GM18526 (cell line): ENCODE data around the gene PITPNM2.

Experiments used
- POLR2A ChIP-seq: IDR thresholded peaks from 3 replicates; pipeline ENCODE4 v1.6.1; 2011; ENCODE audit not compliant: insufficient read length; ENCODE audit errors: extremely low read depth

The PITPNM2 gene

GRCh38 chr12:123149501-123150274 is 1.2 kb downstream of the PITPNM2 start:
- TF ChIP-seq POLR2A = no peak

DNA sequence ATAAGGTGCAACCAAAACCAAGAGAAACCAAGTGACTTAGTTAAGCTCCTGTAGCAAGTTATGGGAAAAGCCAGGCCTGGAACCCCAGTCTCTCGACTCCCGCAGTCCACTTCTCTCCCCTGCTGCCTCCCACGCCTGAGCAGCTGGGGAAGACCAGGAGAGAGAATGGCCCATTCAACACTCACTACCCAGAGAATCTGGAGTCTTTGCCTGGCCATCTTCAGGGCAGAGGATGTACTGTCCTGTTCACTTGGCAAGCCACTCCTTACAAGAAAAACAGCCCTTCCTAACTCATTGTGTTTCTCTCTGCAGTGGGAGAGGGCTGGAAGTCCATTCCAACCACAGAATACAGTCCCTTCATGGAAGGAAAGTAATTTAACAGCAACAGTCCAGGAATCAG is 1.8 kb downstream of the PITPNM2 start:
- TF ChIP-seq POLR2A = no peak

- TF ChIP-seq POLR2A = no peak
Observed at GRCh38 chr12:123148655-123149054, 2.2 kb downstream of the PITPNM2 start.

DNA sequence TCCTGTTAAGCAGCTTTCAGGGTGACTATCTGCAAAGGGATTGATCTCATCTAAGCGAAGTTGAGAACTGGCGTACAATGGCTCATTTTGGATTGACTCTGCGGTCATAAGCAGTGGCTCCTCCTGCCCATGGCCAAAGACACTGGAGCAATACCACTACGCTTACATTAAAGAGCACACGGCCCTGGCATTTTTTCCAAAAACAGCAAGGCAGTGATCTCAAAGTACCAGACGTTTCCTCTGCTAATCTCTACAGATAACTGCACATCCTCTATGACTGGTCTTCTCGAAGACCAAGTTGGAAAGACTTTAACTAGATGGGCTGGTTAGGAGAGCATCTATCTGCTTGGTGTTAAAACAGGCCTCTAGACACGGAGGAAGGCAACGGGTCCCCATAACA is 2.7 kb downstream of the PITPNM2 start:
- no peak for TF ChIP-seq POLR2A

DNA sequence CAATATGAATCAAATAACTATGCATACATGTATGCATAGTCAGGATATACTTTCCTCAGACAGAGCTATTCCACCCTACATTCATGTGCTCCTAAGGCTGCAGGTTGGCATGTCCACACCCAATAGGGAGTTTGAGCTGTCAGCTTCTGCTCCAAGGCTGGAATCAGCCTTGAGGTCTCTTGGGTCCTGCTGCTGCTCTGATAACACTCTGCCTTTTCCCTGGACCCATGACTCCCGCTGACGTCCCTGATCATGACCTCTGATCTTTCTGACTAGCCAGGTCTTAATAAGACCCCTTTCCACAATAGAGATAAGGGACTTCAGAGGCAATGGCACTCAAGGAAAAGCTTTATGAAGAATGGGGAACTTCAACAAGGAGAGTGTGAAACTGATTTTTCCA is 5.7 kb downstream of the PITPNM2 start:
- no peak for TF ChIP-seq POLR2A

GRCh38 chr12:123143736-123144461 is 7.0 kb downstream of the PITPNM2 start:
- TF ChIP-seq POLR2A = no peak

GRCh38 chr12:123142921-123143735 is 7.8 kb downstream of the PITPNM2 start:
- no peak for TF ChIP-seq POLR2A

DNA sequence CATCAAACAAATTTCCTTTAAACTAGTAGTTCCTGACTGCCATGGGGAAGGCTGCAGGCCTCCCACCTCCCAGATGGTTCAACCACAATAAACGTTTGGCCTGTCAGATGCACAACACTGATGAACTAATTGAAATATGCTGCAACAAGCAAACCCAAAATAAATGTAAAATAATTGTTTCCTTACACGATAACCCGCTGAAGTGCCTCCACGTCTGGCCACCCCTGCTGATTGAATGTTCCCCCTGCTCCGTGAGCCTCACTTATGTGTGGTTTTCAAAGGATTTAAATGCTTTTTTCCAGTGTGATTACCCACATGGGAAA is 8.4 kb downstream of the PITPNM2 start:
- no peak for TF ChIP-seq POLR2A

GRCh38 chr12:123141615-123142517 is 9.0 kb downstream of the PITPNM2 start:
- no peak for TF ChIP-seq POLR2A

DNA sequence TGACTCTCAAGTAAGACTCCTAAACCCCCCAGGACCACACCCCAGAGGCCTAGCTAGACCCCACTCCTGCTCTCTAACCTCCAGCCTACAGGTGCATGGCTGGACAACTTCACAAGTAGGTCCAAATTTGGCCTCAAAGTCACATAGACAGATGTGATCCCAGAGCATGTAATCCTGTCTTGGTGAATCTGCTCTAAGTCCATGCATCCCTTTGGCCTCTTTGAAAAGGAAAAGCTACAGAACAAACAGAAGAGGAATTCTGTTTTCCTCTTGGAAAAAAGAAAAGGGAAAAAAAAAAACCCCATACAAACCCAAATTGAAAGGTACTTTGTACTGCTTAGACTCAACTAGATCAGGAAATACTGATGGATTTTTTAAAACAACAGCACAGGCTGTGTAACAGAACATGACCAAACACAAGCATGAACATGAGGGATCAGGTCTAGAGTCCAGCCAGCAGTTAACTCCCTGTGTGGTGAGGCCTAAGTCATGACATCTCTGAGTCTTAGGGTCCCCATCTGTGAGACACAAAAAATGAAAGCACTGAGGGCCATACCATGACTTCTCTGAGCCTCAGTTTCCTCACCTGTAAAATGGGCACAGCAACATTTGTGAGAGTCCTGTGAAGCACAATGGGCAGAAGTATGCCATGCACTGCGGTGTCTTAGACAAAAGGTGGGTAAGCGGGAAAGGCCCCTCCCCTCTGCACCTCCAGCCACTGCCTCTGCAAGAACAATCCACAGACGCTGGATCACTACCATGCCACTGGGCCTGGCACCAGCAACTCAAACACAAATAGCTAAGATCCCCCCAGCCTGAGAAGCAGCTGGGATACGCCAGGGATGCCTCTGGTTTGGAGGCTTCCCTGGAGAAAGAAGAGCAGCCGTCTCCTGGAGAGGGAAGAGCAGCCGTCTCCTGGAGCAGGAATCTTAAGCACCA is 9.9 kb downstream of the PITPNM2 start:
- TF ChIP-seq POLR2A = no peak

DNA sequence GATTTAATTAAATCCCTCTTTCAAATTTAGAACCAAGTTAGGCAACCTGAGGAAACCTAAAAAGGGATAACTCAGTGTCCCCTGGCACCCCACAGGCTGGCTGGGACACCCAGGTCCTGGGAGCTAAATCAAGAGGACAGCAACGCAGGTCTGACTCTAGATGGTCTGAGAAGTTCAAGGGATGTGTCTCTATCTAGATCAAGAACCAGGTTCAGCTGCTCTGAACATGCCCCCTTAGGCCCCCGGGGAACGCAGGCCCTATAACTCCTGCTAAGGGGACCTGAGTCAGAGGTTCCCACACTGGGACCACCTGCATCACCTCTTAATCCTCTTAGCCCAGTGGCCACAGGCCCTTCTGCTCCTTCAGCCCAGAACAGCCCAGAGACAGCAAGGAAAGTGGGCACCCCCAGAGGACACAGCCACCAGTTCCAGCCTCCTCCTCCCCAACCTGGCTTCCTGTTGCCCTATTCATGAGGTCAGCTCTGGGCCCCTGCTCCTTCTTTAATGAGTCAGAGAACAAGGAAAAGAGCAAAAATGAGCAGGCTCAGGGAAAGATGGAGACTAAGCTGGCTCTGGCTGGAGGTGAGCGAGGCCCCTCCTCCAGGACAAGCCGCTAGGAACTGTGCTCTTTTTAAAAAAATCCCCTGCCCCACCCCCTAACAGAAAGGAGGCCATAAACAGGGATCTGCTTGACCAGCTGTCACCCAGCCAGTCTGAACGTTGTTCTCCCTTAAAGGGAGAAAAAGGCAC is 10.8 kb downstream of the PITPNM2 start:
- no peak for TF ChIP-seq POLR2A

DNA sequence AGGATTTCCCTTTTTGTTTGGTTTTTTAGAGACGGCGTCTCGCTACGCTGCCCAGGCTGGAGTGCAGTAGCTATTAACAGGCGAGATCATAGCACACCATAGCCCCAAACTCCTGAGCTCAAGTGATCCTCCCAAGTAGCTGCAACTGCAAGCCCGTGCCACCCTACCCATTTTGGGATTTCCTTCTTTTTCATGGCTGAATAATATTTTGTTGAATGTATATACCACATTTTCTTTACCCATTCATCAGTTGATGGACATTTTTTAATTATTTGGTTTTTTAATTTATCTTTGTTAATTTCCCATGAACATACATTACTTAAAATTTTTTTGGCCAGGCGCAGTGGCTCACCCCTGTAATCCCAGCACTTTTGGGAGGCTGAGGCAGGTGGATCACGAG is 15.2 kb downstream of the PITPNM2 start:
- TF ChIP-seq POLR2A = no peak

DNA sequence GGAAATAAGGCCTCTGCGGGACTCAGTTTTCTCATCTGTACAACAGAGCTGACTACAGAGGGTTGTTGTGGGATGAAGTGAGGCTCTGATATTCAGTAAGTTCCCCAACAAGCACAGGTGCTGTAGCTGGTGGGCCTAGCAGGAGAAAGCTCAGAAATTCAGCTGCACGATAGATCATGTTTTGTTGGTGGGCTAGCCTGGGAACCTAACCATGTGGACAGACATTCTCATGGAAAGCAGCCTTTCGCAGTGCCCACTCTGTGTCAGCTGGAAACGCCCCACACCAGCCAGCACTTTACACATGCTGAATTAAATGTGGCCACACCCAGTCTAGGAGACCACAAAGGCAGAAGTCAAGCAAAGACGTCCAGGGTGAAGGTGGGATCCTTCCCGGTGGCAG is 16.1 kb downstream of the PITPNM2 start:
- no peak for TF ChIP-seq POLR2A
